GM21576 (cell line): ENCODE data around the gene SEC24D.

Experiments used
- ATAC-seq: cut with Tn5 transposase; IDR thresholded peaks from one replicate; pipeline ENCODE4 v1.9.1; 2021; ENCODE audit warnings: mild to moderate bottlenecking, moderate library complexity; ENCODE audit not compliant: unreplicated experiment

Gene SEC24D

DNA sequence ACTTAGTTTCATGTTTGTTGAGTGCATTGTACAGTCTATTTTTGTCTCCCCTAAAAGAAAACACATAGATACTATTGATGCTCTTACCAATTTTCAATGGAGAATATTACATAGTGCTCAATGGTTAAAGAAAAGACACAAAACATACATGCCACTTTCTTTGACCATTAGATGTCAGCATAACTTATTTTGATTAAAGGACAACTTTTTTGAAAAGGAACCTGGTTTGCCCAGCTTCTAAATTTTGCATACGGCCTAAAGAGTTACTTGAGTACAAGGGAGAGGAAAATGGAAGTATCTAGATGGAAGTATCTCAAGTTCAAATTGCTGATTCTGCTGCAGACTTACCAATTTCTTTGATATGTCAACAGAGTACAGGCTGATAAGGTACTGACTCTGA is 82.2 kb downstream of the SEC24D start:
- ATAC-seq, result no peak

DNA sequence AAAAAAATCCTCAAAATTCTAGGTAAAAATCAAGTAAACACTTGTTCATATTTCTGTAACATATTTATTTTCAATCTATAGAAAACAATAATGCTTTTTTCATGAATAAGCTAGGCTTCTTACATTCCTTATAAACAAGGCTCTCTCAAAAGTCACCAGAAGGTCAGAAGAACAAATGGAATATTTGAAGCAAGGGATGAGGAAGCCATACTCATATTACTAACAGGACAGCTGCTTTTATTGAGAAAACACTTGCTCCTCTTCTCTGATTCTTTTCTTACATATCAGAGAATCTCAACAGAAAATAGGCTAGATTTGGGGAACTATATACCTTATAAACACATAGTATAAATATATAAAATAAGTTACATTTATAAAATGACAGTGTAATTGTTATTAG is 82.8 kb downstream of the SEC24D start:
- ATAC-seq, result no peak

- ATAC-seq, result no peak
Observed at GRCh38 chr4:118752551-118752950, 83.4 kb downstream of the SEC24D start.

DNA sequence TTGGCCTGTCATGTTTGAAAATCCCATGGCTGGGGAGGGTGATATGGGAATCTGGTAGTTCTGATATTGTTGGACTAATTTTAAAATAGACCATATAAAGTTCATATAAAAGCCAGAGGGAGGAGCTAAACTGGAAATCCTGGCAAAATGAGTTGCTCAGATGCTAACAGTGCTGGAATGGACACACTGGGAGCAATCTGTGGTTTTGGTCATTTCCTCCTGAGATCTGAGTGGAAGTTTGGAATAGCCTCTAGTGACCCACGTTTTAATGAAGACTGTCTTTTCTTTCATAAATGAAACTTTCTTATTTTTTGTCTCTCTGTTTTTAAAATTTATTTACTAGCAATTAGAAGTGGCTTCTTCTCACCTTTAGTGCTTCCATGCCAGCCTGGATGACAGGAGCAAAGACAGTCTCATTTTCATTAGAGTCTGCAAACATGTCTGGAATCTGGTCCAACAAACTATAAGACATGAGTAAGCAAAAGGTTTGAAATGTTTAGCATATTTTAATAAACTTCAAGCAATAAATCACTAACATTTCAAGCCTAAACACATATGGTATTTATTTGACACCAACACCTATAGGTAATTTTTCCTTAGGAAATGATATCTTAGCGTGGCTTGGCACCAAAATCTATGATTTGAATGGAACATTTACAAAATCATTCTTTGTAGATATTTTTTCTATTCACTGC is 84.2 kb downstream of the SEC24D start:
- ATAC-seq, result no peak

GRCh38 chr4:118749347-118749988 is 86.5 kb downstream of the SEC24D start:
- ATAC-seq, result no peak

DNA sequence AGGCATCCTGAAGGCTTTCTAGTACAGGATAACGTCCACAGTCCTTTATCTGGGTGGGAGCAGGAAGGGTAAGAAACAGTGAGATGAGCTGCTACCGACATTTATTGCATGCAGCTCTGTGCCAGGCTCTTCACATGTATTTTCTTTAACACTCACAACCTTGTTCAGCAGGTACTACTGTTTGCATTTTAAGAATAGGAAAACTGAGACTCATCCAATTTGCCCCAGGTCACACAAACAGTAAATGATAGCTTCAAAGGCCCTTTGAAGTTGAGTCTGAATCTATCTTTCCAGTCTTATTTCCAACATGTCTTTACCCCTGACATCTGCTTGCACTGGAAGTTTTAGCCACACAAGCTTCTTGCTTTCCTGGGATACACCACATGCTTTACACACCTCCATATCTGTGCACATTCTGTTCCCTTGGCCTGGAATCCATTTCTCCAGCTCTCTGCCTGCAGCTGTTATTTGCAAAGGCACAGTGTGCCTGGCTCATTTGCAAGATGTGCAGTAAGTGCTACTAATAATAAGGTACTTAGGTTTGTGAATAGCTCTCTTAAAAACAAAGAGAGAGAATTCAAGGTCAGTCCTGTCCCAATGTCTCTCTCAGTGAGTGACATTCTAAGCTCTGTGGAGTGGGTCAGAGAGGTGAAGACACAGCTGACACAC is 89.5 kb downstream of the SEC24D start:
- no peak for ATAC-seq

GRCh38 chr4:118745357-118745756 is 90.6 kb downstream of the SEC24D start:
- ATAC-seq, result no peak

DNA sequence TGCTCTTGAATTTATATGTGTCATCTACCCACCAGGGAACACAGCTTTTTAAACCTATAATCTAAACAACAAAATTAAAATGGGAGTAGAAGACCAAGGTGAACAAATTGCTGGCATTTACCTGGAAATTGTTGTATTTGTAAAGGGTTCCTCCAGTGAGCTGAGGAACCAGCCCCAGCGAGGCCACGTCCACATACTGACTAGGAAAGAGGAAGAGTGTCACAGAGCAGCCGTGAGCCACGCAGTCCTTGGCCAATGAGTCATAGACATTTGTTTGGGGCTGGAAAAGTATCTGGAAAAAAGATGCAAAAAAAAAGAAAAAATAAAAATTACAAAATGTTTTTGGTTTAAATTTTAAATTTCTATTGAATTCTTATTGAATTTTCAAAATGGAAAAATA is 92.1 kb downstream of the SEC24D start:
- no peak for ATAC-seq

GRCh38 chr4:118742050-118742449 is 93.9 kb downstream of the SEC24D start:
- no peak for ATAC-seq

DNA sequence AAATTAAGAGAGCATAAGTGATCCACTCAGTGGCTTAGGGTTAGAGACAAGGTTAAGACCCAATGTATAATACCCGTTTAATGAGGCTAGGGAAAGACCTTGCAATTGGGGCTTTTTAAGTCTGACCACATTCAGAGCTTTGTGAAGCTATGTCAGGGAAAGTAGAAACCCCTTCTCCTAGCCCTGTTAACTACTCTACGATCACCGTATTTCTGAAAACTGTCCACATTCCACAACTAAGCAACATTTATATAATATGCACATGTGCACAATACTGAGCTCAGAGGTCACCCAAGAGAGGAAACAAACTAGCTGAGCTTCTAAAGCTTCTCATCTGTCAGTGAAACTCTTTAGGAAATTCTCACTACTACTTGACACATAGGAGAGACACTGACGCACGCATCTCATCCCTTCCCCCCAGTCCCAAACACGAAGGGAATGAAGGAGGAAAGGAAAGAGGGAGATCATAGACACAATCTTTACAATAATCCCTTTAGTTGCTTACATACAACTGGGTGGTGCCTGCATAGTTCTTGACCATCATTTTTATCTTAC is 94.5 kb downstream of the SEC24D start:
- ATAC-seq, result no peak

DNA sequence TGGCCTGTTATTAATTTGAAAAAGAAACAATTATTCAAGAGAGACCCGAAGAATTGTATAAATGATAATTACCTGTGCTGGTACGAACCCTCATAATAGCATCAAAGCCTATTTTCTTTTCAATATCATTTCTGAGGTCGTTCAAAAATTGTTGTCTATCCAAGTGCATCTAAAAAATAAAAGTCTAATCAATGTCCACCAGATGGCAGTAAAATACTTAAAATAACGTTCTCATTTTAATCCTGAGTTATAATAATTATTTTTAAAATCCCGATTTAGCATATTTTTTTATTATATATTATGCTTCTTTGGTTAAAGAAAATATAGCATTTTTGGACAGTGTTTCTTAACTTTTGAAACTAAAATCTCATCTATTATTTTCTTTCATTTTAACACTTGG is 95.1 kb downstream of the SEC24D start:
- ATAC-seq, result no peak

DNA sequence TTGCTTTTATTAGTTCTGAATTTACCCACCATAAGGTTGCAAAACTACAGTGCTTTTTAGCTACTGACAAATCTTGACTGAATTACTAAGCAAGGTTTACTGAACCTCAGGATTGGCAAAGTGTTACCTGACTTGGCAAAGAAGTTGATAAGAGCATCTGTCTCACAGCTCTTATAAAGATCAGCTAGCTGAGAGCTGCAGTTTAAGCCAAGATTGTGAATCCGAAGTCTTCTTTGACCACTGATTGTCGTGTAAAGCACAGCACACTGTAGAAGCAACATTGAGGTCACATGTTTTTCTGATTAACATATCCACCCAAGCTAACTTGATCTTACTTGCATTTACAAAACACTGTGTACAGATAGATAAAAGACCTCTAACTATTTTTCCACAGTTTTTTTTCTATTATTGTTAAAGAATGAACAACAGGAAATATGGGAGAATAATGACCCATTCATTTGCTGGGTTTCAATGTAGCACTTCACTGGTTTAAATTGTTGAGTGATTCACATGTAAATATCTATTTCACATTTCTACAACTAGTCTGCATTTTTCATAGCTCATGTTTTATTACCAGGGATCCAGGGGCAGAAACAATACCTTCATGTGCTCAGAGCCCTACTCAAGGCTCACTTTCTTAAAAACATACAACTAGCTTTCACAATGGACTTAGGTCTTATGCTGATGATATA is 96.8 kb downstream of the SEC24D start:
- no peak for ATAC-seq

- ATAC-seq, result no peak
Observed at GRCh38 chr4:118738090-118738489, 97.8 kb downstream of the SEC24D start.

- no peak for ATAC-seq
Observed at GRCh38 chr4:118736900-118737299, 99.0 kb downstream of the SEC24D start.

GRCh38 chr4:118734491-118735205 is 101.3 kb downstream of the SEC24D start:
- no peak for ATAC-seq

DNA sequence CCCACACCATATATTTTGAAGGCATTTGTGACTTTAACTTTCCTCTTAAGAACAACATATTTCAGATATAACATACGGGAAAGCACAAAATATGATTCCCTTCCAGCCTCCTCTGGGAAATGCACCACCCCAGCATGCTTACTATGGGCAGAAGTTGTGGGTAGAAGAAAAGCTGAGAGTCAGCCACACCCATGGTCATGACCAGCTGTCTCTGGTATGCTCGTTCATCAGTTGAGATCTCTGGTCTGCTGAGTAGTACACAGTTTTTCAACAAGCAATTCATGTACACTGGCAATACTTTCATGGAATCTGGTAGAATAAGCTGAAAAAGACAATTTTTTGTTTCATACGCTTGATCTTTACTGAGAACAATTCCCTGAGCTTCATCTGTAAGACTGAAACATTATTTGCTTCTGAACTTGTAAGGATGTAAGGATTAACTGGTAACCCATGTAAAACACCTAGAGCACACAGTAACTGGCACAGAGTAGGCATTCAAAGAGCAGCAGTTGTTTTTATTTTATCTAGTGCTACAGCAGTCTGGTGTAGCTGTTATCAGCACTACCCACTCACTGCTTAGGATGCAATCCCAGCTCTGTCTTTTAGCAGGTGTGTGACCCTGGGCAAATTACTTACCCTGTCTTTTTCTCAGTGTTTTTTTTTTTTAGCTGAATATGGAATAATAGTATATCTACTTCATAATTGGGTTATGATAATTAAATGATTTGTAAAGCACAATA is 103.2 kb downstream of the SEC24D start:
- no peak for ATAC-seq

DNA sequence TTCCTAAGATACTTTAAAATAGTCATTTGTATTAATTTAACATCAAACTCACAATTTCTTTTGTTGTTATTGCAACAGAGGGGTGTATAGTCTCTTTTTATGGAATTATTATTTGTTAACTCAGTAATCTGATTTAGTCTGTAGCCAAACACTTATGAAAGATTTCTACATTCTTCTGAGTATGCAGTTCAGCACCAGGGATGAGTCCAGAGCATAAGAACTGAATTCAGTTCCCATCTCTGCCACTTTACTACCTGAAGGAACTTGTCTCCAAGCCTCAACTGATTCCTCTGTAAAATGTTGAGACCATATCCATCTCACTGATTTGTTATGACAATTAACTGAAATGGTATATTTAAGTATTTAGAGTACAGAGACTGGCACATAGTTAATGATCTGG is 105.2 kb downstream of the SEC24D start:
- no peak for ATAC-seq

DNA sequence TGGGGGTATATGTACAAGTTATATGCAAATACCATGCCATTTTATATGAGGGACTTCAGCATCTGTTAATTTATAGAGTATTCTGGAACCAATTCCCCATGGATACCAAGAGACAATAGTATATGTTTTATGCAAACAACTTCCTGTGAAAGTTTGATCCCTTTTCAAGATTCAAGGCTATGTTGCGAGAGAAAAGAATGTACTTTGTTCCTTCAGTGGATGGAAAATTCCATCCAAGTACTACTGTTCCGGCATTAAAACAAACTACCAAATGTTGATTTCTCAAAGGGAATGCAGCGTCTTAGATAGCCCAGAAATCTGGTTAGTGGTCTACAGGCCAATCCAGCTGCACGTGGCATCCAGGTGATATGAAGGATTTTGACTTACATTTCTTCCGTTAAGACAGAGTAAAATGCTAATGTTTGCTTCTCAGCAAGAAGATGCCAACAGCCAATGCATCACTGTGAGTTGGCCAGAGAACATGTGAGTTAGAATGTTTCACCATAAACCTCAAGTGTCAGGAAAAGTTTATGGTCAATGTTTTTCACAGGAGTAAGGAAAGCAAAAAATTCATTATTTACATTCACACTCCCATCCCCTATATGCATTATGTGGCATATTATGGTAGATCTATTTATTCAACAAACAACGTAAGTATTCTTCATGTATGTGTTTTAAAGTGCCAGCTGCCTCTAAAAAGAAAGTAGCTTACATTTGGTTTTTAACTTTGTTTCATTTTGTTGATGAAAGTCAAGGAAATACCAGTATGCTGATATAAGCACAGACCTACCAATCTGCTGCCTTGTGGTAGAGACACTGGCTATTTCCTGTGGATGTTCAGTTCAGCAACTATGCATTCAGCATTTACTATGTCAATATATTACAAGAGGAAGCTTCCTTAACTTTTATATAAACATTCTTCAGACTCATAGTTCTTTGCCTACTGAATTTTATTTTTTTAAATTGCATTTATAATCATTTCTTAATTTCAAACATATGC is 106.3 kb downstream of the SEC24D start:
- no peak for ATAC-seq

DNA sequence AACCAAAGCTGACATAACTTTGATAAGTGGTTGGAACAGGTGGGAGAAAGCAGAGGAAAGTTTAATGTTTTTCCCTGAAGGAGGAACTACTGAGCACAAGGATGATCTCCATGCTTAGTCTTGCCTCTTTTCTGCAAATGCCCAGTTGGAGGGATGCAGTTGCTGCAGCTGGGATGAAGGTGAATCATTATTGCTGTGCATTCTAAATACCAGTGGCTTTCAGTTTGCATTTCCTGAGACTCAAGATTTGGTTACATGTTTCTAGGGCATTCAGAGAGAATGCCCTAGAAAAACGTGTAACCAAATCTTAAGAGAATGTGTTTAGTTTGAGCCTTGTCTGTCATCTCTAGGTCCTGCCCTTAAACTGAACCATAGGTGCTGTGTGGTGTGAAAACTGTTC is 108.6 kb downstream of the SEC24D start:
- no peak for ATAC-seq
